Lung (tissue), 12 donors: ENCODE measurements around the gene TLCD3A. TPM values are rescaled to one million over a fixed set of nuclear protein-coding genes. Genes with fewer than 3 reads are reported as not detected.

Experiments
- ATAC-seq: fragments of 200-7000 bp; cut with Tn5 transposase; one replicate; pipeline ENCODE4 v1.9.1; 2020; ENCODE audit warnings: moderate number of reproducible peaks; ENCODE audit not compliant: insufficient read depth, low FRiP score
- DNase-seq, 3 donors: peaks; one replicate each; pipeline ENCODE4 v3.0.0-alpha.2; 2013 to 2017
- H3K27ac ChIP-seq, 2 donors: one replicate each; pipeline ENCODE4 v1.5.1; 2013; ENCODE audit warnings: mild to moderate bottlenecking in 2 of 2, moderate library complexity in 2 of 2, control low read depth in 1 of 2, inconsistent platforms in 1 of 2, low read depth in 1 of 2, low read length in 1 of 2
- H3K27me3 ChIP-seq, 3 donors: one replicate each; pipeline ENCODE4 v1.5.1; 2013; ENCODE audit warnings: low read length in 2 of 3; ENCODE audit not compliant: control insufficient read depth in 3 of 3, insufficient read depth in 3 of 3
- H3K36me3 ChIP-seq, 4 donors: one replicate each; pipeline ENCODE4 v1.5.1; 2013; ENCODE audit warnings: low read length in 4 of 4, mild to moderate bottlenecking in 1 of 4, moderate library complexity in 1 of 4; ENCODE audit not compliant: control insufficient read depth in 4 of 4, insufficient read depth in 4 of 4
- H3K4me1 ChIP-seq, 5 donors: one replicate each; pipeline ENCODE4 v1.5.1; 2013; ENCODE audit warnings: low read length in 5 of 5, mild to moderate bottlenecking in 2 of 5, moderate library complexity in 1 of 5; ENCODE audit not compliant: control insufficient read depth in 5 of 5, insufficient read depth in 5 of 5
- H3K4me3 ChIP-seq: one replicate; pipeline ENCODE4 v1.5.1; 2013; ENCODE audit warnings: mild to moderate bottlenecking, control low read depth, moderate library complexity
- H3K9ac ChIP-seq, 2 donors: one replicate each; pipeline ENCODE4 v1.5.1; 2013; ENCODE audit warnings: low read length in 2 of 2, control low read depth in 1 of 2; ENCODE audit not compliant: insufficient read depth in 1 of 2
- H3K9me3 ChIP-seq, 4 donors: one replicate each; pipeline ENCODE4 v1.5.1; 2013; ENCODE audit warnings: low read length in 3 of 4, mild to moderate bottlenecking in 1 of 4, moderate library complexity in 1 of 4; ENCODE audit not compliant: control insufficient read depth in 4 of 4, insufficient read depth in 3 of 4
- CTCF ChIP-seq: IDR thresholded peaks from 2 replicates; pipeline ENCODE4 v1.5.1; 2012; ENCODE audit warnings: mild to moderate bottlenecking; ENCODE audit errors: control extremely low read depth, extremely low read depth
- WGBS, 2 donors: extraction: QIAGEN DNeasy Blood & Tissue Kit; methylation state at CpG; one replicate each; pipeline ENCODE4 v1.1.7; 2013; 5-methylcytosine and 5-hydroxymethylcytosine counted together
- polyA plus RNA-seq, 2 donors: library from polyadenylated mRNA; stranded (reverse); fragments of 200-250 nt; gene quantifications; one replicate each; pipeline ENCODE4 v1.2.1, GENCODE V29; 2013
- total RNA-seq, 2 donors: library from RNA; depleted of rRNA in 1 of 2; stranded (reverse); fragments of >200 nt in 1 of 2; gene quantifications; one replicate each; pipeline ENCODE4 v1.2.1, GENCODE V29; 2014 to 2021
- donor health status: control.
- donor health status: control.
- donor health status: Bipolar disorder and iron deficiency.
- donor health status: healthy.
- donor health status: DM: yes; HTN: yes; CAD: no.

The TLCD3A gene
- total and polyA plus RNA-seq, 4 donors: 8.4 to 16.2 (median 11.0) TPM

DNA sequence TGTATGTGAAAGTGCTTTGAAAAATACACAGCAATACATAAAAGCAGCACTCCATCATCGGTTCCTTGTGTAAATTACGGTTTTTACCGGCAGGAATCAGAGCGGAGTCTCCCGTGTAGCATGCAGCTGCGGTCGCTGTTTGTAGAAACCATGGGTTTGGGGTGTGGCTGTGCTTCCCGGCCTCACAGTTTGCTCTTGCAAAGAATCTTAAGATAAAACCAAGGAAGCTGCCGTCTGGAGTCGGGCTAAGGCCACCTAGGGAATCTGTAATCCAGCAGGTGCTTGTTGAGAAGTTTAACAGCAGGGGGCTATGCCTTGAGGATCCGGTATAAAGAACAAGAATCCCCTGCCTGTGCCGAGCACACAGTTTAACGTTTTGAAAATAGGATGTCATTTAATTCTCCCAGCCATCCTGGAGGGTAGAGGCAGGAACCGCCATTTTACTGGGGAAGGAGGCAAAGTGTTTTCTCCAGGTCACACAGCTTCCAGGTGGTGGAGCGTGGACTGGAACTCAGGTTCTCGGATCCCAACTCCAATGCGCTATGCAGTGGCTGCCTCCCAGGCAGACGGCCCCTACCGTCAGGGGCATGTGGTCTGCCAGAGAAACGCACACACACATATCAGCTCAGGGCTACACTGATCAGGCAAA, 6.0 kb upstream of the TLCD3A start:
- peak overlapping the region; percentile 17 to 50 for H3K9ac ChIP-seq
- H3K4me3 ChIP-seq: no peak overlapping the region
- DNase-seq: peak in 2 of 3 donors; percentile 41 to 61
- WGBS, 2 donors: 58 to 59% methylated on average over 20 of the region's 20 CpGs
- TF ChIP-seq CTCF: no peak
- peak; percentile 8 for ATAC-seq
- H3K27ac ChIP-seq: peak overlapping the region in 1 of 2 donors; percentile 14
- peaks cover 0 to 8% (median 0%) of the 10 kb centered on the region in 5 donors for H3K4me1 ChIP-seq
- peaks cover 0 to 4% (median 0%) of the 10 kb centered on the region in 4 donors for H3K36me3 ChIP-seq
- H3K27me3 ChIP-seq: no peaks in the 10 kb centered on the region
- no peaks in the 10 kb centered on the region for H3K9me3 ChIP-seq

DNA sequence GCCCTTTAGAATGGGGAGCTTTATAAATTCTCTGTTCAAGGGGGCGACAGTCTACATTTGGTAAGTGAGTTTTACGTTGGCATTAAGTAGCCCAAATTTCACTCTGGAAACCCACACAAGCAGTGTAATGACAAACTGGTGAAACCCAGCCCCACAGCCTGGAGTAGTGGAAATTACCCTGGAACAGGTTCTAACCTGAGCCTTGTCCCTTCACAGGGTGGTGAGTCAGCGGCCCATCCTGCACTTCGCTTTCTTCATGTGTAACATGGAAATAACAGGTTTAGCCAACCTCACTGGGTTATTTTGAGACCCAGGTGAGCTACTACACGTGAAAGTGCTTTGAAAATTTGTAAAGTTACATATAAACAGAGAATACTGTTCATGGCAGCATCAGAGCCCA, 3.5 kb upstream of the TLCD3A start:
- Histone ChIP-seq H3K4me3 (no peak overlapping the region), H3K36me3 (peaks cover 0 to 4% (median 0%) of the 10 kb centered on the region in 4 donors), H3K4me1 (peaks cover 0 to 16% (median 8%) of the 10 kb centered on the region in 5 donors), H3K27me3 (no peaks in the 10 kb centered on the region), H3K27ac (no peak overlapping the region), H3K9me3 (no peaks in the 10 kb centered on the region), H3K9ac (no peak overlapping the region)
- no peak for TF ChIP-seq CTCF
- DNase-seq: no peak
- ATAC-seq: no peak
- 76 to 96% methylated on average over 5 of the region's 5 CpGs for WGBS, 2 donors

DNA sequence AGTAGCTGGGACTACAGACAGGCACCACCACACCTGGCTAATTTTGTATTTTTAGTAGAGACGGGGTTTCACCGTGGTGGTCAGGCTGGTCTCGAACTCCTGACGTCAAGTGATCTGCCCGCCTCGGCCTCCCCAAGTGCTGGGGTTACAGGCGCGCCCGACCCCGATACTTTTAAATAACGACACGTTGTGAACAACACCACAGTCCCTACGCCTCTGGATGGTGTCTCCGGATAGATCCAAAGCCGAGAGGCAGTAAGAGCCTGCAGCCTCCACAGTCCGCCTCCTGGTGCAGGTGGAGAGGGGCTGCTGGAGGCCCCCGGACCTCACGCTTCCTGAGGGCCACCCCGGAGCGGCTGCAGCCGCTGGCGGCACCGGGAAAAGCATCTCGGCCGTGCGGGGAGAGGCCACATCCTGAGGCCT, 741 bp upstream of the TLCD3A start:
- Histone ChIP-seq H3K27ac (peak overlapping the region; percentile 62 to 80), H3K27me3 (no peaks in the 10 kb centered on the region), H3K4me1 (peaks cover 0 to 11% (median 5%) of the 10 kb centered on the region in 5 donors), H3K36me3 (peaks cover 0 to 4% (median 0%) of the 10 kb centered on the region in 4 donors), H3K9ac (no peak overlapping the region), H3K4me3 (peak overlapping the region; percentile 77), H3K9me3 (no peaks in the 10 kb centered on the region)
- no peak for TF ChIP-seq CTCF
- 15% methylated on average over 26 of the region's 26 CpGs for WGBS, 2 donors
- ATAC-seq (no peak), DNase-seq (no peak)
